ENCODE results near the gene TLX1. TPM values are rescaled to one million over a fixed set of nuclear protein-coding genes. Genes with fewer than 3 reads are reported as not detected.

Gene TLX1
- total RNA-seq, 1 donor from 2014 or later: not detected

DNA sequence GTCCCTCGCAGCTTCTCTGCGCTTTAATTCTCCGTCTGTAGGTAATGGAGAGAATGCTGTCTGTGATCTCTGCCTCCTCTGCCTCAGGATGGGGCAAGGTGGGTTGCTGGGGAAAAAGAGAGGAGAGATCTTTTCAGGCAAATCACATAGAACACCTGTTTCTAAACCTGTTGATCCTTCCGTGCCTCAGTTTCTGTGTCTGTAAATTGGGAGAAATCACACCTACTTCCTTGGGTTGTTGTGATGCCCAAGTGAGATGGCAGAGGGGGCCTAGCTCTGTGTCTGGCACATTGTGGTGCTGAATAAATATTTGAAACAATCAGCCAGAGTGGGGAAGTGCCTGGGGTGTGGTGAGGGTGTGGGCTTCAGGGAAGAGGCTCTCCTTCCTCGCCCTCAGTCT is 40.5 kb upstream of the TLX1 start:
- TF ChIP-seq, protein P1, sequence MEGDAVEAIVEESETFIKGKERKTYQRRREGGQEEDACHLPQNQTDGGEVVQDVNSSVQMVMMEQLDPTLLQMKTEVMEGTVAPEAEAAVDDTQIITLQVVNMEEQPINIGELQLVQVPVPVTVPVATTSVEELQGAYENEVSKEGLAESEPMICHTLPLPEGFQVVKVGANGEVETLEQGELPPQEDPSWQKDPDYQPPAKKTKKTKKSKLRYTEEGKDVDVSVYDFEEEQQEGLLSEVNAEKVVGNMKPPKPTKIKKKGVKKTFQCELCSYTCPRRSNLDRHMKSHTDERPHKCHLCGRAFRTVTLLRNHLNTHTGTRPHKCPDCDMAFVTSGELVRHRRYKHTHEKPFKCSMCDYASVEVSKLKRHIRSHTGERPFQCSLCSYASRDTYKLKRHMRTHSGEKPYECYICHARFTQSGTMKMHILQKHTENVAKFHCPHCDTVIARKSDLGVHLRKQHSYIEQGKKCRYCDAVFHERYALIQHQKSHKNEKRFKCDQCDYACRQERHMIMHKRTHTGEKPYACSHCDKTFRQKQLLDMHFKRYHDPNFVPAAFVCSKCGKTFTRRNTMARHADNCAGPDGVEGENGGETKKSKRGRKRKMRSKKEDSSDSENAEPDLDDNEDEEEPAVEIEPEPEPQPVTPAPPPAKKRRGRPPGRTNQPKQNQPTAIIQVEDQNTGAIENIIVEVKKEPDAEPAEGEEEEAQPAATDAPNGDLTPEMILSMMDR (IDR thresholded peaks at IDR 0.05; ENCODE audit: borderline replicate concordance): no peak
- no peaks in the 10 kb centered on the region for H3K36me3 ChIP-seq
- peaks cover 100% of the 10 kb centered on the region for H3K27me3 ChIP-seq (ENCODE audit: low read depth)

DNA sequence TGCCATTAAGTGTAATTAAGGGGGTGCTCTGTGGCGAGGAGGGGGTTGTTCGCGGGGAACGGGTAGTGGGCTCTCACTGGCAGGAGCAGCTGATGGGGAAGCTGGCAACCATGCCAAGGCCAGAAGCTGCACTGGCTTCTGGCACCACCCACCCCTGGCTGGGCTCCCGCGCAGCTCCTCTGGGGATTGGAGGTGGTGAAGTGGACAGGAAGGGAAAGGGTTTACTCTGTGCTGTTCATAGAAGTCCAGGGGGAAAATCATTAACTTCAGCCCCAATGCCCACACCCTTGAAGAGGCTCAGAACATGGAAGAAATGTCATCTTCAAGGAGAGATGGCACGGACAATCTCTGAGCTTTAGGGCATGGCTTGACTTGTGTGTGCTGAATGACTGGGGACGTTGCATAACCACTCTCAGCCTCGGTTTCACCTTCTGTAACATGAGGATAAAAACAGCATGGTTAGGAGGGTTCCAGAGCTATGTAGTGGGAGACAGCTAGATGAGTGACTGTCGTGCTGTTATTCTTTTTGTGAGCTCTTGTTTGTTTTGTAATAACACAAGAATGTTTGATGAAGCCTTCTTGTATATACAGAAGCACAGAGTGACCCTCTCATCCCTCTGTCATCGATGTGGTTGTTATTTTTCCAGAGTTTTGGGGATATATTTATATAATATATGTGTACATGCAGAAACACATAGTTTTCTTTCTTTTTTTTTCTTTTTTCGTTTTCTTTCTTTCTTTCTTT is 39.4 kb upstream of the TLX1 start:
- Histone ChIP-seq H3K36me3 (no peaks in the 10 kb centered on the region), H3K4me1 (no peaks in the 10 kb centered on the region), H3K4me3 (no peak overlapping the region), H3K9me3 (replicated peaks) (no peaks in the 10 kb centered on the region), H3K27ac (replicated peaks) (no peak overlapping the region), H3K27me3 (ENCODE audit: low read depth) (peaks cover 100% of the 10 kb centered on the region)
- no peak for DNase-seq
- intact Hi-C loops (cut with micrococcal nuclease): no loop called here
- TF ChIP-seq, protein P1 (IDR thresholded peaks at IDR 0.05; ENCODE audit: borderline replicate concordance): no peak

More for the DNA sequence above, 40.5 kb upstream of the TLX1 start:
- intact Hi-C loops (cut with micrococcal nuclease): no loop called here
- no peaks in the 10 kb centered on the region for H3K9me3 ChIP-seq (replicated peaks)
- no peak for DNase-seq
- no peak overlapping the region for H3K27ac ChIP-seq (replicated peaks)
- no peak overlapping the region for H3K4me3 ChIP-seq
- no peaks in the 10 kb centered on the region for H3K4me1 ChIP-seq

DNA sequence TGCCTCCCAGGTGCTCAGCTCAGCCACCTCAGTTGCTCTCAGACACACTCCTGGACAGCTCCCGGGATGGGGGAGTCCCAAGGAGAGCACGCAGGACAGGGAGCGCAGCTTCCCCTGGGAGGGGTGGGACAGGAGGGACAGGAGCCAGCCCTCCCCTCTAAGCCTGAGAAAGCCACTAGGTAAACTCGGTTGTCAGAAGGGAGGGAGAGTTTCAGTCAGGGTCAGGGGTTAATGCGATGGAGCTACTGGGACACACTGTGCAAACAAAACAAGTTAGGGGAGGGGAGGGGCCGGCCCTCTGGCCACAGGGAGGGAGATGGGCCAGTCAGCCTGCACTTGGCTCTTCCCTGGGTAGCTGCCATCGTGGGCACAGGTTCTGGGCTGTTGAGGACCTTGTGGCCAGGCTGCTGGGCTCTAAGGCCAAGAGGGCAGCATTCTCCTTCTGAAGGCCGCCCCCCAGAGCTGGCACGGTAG is 38.2 kb upstream of the TLX1 start:
- no peaks in the 10 kb centered on the region for H3K9me3 ChIP-seq (replicated peaks)
- TF ChIP-seq, protein P1 (IDR thresholded peaks at IDR 0.05; ENCODE audit: borderline replicate concordance): no peak

DNA sequence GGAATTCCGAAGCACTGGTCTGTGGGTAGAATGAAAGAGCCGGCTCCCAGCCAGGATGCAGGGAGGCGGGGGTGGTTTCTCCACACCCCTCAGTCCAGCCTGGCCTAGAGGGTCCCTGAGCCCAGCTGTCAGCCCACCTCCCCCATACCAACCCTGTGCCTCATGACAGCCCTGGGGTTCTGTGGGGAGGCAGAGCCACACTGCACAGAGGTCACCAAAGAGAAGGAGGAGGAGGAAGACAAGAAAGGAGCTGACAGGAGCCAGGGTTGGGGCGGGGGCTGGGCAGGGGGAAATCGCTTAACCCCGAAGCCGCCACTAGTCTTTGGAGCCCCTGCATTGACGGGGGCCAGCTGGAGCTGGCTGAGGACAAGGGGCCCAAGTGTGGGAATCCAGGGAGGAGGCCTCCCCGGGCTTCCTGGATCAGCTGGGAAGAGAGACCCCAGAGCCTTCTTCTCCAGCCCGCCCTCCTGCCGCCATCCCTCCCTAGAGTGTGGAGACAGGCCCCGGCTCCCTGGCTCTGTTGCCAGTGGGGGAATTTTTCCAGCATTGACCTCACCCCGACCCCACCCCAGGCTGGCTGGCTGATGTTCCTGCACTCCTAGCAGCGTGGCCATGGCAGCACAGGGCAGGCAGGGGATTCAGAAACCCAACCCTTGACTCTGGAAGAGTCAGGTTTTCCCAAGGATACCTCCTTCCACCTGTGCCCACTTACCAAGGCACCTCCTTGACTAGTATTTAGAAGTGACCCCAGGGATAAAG is 36.8 kb upstream of the TLX1 start:
- intact Hi-C loops (cut with micrococcal nuclease): no loop called here
- DNase-seq: no peak

More for the DNA sequence above, 38.2 kb upstream of the TLX1 start:
- Histone ChIP-seq H3K4me3 (no peak overlapping the region), H3K4me1 (no peaks in the 10 kb centered on the region), H3K27ac (replicated peaks) (no peak overlapping the region), H3K27me3 (ENCODE audit: low read depth) (peaks cover 100% of the 10 kb centered on the region), H3K36me3 (no peaks in the 10 kb centered on the region)
- intact Hi-C loops (cut with micrococcal nuclease): no loop called here
- DNase-seq: no peak

DNA sequence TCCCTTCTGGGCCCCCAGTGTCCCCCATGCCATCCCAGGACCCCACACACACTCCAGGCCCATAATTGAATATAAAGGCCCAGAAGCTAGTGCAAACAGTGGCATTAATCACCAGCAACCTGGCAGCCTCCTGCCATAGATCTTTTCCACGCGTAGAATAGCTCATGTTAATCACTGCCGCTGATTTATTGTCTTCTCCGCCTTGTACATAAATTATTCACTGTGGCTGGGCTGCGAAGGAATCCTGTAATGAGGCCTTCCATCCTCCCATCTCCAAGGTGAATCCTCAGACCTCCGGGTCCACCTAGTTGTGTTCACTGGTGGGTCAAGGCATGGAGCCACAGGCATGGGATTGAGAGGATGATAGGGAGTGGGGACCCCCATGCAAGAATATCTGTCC is 36.1 kb upstream of the TLX1 start:
- no peak for DNase-seq
- intact Hi-C loops (cut with micrococcal nuclease): loop anchor here (5.0 kb wide), 1 partner anchor 47 kb away; no protein-coding TSS in a partner anchor
- TF ChIP-seq, protein P1 (IDR thresholded peaks at IDR 0.05; ENCODE audit: borderline replicate concordance): no peak
- Histone ChIP-seq H3K27ac (replicated peaks) (no peak overlapping the region), H3K9me3 (replicated peaks) (no peaks in the 10 kb centered on the region), H3K4me1 (no peaks in the 10 kb centered on the region), H3K36me3 (no peaks in the 10 kb centered on the region), H3K4me3 (no peak overlapping the region), H3K27me3 (ENCODE audit: low read depth) (peaks cover 100% of the 10 kb centered on the region)

More for the DNA sequence above, 36.8 kb upstream of the TLX1 start:
- Histone ChIP-seq H3K36me3 (no peaks in the 10 kb centered on the region), H3K27ac (replicated peaks) (no peak overlapping the region), H3K9me3 (replicated peaks) (no peaks in the 10 kb centered on the region), H3K4me1 (no peaks in the 10 kb centered on the region), H3K4me3 (no peak overlapping the region), H3K27me3 (ENCODE audit: low read depth) (peaks cover 100% of the 10 kb centered on the region)
- TF ChIP-seq, protein P1 (IDR thresholded peaks at IDR 0.05; ENCODE audit: borderline replicate concordance): no peak

Data from left ventricle myocardium inferior (tissue), 1 donor.